Measurements from ENCODE around the gene ACLY.

GRCh38 chr17:41869426-41869825, 49.3 kb downstream of the ACLY start:
- no peak for TF ChIP-seq CTCF (conservative IDR thresholded peaks at IDR 0.05)
- no peak for TF ChIP-seq EZH2 (IDR thresholded peaks at IDR 0.05; ENCODE audit: low read depth)

Data from PC-9 (cell line).